Measurements from ENCODE around the gene GDI1.
A peak's percentile ranks its signal among the peaks of the same experiment; 100 is the strongest.
"Not testable (repeated sequence)": the region's sequence is repeated elsewhere in the genome, so short reads cannot be mapped to it uniquely, and the experiment has no call there.

GDI1 gene
- total RNA-seq, result 54.8 to 106 (median 79.1) reads per million in 17 experiments

DNA sequence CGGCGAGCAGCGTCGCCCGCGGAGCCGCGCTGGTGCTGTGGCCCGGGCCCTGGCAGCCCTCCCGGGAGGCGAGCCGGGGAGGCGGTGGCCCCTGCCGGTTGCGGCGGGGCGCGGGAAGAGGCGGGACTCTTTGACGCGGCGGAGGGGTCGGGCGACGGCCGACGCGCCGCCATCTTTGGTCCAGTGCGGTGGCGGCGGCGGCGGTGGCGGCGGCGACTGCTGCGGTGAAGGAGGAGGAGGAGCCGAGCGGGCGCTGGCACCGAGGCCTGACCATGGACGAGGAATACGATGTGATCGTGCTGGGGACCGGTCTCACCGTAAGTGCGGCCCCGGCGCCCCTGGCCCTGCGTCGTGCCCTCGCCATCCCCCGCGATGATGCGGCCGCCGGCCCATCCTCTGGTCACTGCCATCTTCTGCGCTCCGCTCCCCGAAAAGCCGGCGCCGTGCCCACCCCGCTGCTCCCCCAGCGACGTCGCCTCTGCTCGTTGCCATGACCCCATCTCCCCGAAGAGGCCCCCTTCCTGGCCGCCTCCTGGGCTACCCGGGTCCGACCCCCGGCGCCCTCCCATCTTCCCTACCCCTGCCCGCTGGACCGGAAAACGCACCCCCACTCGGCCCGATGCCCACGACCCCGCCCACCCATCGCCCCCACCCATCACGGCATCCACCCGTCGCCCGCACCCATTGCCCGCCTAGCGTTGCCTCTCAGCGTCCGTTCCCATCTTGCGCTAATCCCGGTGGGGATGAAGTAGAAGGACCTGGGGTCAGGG is at the start of gene GDI1:
Gene GDI1 (plus strand): TSS at position 172 of the 770 bp plus-strand sequence. CDS start 101 bp downstream, at position 273.
- peak; percentile 48 to 81 (median 62) for DNase-seq

DNA sequence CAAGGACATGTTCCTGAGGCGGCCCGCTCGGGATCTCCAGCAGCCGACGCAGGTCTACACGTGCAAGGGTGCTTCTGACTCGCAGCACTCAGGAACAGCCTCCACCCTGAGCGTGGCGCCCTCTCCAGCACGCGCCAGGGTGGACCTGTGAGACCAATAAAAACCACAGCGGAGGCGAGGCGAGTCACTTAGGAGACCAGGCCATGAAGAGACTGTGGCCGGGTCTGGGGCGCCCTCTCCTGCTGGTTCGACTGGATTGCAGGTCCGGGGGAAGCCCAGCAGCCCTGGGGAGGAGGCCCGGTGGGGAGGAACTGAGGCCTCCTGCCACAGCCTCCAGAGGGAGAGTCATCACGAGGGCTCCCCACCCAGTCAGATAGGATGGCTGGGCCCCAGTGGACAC is 48.9 kb upstream of the GDI1 start:
- not testable (repeated sequence) for DNase-seq

DNA sequence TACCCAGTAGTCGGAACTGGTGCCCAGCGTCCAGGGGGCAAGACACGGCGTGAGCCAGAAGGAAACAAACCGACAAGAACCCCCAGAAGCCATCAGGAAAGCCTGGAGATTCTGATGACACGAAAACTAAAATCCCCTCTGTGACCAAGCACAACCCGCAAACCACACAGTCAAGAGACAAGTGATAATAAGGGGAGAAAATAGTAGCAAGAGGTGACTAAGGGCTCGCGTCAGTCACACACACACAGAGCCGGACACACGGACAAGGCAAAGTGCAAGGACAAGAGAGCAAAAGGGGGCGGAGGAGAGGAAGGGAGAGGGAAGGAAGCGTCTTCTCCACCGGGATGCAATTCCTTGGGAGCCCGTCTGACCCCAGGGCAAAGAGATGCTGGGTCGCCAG is 48.3 kb upstream of the GDI1 start:
- DNase-seq, result not testable (repeated sequence)

DNA sequence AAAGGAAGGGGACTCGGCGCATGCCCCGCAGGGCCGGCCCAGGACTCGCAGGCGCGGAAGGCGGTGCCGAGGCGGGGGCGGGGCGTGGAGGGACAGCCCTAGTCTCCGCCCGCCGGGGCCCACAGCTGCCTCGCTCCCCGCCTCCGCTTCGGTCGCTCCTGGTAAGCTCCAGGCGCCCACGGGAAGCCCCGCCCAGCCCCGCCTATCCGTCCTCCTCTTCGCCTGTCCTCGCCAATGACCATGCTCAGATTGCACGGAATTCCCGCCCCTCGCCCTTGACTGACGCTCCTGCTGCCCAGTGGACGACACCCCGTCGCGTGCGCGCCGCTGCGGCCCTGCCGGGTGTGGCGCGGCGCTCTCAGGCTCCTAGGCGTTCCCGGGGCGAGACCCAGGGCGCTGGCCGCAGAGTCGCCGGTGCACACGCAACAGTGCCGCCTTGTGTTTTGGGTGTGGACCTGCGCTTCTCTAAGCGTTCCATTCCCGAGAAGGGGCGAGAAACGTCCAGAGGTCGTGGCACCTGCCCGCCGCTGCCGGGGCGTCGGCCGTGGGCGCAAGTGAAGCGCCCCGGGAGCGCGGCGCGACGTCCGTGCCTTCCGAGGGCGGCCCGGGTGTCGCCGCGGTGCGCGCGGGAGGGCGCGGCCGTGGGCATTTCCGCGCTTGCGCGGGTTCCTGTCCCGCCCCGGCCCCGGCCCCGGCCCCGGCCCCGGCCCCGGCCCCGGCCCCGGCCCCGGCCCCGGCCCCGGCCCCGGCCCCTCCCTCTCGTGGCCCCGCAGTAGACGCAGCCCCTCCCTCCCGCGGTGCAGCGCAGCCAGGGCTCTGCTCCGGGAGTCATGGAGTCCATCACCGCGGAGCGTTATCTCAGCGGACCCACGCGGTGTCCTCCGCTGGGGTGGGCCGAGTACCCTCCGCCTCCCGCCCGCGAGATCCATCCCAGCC is 46.9 kb upstream of the GDI1 start:
- DNase-seq, result not testable (repeated sequence)

DNA sequence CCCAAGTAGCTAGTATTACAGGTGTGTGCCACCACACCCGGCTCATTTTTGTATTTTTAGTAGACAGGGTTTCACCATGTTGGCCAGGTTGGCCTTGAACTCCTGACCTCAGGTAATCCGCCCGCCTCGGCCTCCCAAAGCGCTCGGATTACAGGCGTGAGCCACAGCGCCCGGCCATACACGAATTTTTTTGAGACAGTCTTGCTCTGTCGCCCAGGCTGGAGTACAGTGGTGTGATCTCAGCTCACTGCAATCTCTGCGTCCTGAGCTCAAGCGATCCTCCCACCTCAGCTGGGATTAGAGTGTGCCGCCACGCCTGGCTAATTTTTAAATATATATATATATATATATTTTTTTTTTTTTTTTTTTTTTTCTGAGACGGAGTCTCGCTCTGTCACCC is 40.6 kb upstream of the GDI1 start:
- DNase-seq, result not testable (repeated sequence)

DNA sequence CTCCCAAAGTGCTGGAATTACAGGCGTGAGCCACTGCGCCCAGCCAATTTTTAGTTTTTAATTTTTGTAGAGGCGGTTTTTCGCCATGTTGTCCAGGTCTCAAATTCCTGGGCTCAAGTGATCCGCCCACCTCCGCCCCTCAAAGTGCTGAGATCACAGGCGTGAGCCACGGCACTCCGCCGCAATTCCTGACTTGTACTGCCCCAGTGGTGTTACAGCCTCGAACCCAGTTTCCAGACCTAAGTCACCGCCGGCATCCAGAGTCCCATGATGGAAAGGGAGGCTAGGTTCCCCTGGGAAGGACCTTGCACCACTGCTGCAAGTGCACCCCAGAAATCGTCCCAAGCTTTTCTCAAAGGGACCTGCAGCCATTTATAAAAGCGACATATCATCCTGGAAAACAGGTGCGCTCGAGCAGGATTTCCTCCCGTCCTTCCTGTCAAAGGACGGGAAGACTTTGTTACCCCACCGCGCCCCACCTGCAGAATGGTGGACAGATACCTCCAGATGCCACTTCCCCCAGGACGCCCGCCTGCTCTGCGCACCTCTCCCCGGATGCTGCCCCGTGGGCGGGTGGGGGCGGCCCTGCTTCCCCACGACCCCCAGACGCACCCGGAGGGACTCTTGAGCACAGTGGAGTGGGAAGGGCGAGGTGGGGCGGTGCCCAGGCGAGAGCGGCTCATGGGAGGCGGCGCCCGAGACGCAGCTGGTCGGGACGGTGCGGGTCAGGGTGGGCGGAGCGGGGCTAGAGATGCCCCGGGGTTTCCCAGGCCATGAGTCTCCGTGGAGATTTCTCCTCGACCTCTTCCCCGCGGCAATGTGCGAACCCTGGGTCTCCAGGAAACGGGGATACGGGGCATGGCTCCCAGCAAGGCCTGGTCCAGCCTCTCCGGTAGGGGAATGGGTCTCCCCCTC is 39.7 kb upstream of the GDI1 start:
- DNase-seq, result peak; percentile 69 to 86 (median 80)

DNA sequence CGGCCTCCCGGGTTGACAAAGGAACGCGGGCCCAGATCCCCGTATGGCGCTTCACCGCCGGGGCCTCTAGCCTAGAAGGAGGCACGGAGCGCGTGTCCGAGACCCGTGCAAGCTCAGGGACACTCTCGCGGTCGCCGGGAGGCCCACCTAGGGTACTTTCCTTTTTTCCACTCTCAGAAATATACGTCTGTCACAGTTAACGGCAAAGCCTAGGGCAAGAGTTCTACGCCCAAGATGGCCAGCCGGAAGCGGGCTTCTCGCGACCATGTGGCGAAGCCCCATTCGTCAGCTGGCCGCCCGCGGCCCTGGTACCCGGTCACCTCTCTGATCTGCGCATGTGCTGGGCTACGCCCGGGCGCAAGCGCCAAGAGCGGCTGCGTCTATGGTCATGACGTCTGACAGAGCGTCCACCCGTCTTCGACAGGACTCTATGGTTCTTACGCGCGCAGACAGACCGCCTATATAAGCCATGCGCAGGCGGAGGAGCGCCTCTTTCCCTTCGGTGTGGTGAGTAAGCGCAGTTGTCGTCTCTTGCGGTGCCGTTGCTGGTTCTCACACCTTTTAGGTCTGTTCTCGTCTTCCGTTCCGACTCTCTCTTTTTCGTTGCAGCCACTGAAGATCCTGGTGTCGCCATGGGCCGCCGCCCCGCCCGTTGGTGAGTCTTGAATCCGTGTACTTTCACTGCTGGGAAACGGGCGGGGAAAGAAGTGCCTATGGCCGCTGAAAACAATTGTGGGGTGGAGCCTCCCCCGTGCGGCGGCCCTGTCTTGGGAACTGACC is 38.9 kb upstream of the GDI1 start, which contains the start of gene RPL10:
Gene RPL10 (plus strand): TSS at position 490 of the 780 bp plus-strand sequence. CDS start 143 bp downstream, at position 633.
- DNase-seq, result peak; percentile 94 to 97 (median 96)

DNA sequence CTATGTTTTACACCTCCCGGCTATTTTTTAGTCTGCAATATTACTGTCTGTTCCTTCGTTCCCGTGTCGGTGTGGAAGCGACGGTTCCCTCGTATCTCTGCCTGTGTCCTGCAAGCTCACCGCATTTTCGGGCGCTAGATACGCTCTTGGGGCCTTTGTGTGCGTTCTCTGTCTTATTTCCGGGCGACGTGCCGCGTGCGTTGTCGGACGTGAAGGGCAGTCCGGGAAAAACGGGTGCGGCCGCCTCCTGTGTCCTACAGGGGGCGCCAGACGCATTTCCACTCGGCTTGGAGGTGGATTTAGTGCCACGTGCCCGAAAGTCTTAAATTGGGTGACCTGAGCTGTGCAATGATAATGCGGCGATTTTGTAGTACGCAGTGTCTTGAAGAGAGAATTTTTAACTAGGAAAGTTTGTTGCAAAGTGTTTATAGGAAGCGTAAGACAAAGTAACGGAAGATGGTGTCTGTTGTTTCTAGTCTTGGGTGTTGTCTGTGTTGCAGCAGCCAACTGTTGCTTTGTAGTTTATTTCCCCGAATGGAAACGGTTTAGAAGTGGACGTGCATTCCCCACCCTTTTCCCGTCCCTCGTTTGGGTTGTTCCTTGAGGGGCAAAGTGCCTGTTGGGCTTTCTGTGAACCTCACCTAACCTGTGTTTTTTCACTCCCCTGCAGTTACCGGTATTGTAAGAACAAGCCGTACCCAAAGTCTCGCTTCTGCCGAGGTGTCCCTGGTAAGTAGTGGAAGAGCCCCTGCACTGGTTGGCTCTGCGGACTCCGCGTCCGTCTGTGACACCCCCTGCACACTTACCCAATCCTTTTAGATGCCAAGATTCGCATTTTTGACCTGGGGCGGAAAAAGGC is 38.1 kb upstream of the GDI1 start:
- peak; percentile 85 to 88 (median 86) for DNase-seq

DNA sequence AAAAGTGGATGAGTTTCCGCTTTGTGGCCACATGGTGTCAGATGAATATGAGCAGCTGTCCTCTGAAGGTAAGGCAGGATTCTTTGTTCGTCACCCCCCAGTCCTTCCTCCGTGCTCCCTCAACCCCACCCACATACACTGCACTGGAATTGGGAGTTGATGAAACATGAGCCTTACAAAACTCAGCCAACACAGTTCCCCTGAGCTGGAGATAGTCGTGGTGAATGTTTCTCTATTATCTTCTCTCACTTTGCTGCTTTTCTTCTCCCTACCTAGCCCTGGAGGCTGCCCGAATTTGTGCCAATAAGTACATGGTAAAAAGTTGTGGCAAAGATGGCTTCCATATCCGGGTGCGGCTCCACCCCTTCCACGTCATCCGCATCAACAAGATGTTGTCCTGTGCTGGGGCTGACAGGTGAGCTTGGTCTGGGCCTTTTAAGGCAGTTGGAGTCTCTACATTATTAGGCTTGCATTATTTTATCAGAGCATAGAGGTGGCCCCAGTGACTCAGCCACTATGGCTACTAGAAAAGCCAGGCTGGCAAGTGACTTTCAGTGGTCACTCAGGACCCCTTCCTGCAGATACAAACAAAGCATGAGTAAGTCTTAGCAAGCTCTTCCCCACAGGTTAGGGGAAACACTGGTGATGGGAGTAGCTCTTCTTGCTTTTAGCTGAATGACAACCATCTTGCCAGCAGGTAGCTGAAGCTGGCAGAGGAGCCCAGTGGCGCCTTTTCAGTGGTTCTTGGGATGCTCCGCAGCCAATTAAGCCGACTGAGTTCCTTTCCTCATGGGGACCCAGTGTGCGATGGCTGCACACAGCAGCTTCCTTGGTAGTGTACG is 37.2 kb upstream of the GDI1 start:
- no peak for DNase-seq

DNA sequence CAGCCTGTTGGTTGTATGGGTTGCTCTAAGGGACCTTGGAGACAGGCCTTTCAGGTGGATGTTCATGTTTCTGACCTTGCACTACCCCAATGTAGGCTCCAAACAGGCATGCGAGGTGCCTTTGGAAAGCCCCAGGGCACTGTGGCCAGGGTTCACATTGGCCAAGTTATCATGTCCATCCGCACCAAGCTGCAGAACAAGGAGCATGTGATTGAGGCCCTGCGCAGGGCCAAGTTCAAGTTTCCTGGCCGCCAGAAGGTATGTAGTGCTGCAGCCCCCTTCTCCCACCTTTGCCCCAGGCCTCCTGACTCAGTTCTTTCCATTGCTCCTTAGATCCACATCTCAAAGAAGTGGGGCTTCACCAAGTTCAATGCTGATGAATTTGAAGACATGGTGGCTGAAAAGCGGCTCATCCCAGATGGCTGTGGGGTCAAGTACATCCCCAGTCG is 36.6 kb upstream of the GDI1 start:
- not testable (repeated sequence) for DNase-seq

DNA sequence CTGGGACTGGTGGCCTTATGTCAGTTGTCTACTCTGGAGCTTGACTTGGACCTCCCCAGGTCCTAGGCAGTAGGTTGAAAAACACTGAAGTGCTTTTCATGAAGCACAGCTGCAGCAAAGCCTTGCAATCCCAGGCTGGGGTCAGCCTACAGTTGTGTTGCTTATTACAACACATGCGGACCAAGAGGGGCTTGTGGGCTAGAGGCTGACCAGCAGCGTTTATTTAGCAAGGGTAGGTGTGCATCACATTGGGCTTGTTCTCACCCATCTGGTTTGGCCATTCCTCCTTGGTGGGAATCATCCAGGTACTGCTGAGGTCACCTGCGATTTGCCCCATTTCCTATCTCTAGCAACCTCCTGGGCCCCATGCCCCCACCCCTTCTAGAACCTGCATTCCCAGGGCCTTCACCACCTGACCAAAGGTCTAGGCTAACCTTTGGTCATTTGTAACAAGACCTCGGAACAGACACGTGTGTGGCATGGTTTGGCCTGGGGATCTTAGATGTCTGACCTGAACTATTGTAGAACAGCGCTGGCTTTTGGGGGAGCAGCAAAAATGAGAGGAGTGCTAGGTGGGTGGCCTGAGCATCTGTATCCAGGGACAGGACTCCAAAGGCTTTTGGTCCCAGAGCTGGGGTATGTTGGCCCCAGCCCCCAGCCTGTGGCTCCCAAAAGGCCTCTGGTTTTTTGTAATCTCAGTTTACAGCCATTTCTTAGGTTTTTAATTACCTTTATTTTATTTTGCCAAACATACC is 35.7 kb upstream of the GDI1 start:
- peak in 1 of 4 experiments; percentile 14 for DNase-seq

DNA sequence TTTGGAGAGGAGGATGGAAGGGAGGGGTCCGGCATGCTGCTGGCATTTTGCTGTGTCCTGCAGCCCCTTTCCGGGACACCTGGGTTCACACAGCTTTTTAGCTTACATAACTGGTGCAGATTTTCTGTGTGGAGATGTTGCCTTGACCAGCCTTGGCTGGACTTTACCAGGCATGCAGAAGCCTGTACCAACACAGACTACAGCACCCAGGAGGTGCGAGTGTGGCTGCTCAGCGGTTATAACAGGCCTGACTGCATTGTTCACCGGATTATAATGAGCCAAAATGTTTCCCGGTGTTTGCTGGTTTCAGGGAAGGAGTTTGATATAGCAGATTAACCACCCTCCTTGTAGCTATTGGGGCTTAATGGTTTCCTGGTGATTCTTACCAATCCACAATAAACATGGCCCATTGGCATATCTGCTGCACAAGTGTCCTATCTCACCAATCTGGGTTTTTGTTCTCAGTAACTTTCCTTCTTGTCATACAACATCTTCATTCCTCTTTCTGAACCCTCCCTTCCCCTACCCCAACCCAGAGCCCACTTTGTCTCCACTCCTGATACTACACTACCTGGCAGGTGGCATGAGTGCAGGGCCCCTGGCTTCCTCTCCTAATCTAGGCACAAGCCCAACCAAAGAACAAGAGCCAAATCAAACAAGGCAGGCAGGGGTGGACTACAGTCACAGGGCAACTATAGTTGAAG is 34.9 kb upstream of the GDI1 start:
- no peak for DNase-seq

DNA sequence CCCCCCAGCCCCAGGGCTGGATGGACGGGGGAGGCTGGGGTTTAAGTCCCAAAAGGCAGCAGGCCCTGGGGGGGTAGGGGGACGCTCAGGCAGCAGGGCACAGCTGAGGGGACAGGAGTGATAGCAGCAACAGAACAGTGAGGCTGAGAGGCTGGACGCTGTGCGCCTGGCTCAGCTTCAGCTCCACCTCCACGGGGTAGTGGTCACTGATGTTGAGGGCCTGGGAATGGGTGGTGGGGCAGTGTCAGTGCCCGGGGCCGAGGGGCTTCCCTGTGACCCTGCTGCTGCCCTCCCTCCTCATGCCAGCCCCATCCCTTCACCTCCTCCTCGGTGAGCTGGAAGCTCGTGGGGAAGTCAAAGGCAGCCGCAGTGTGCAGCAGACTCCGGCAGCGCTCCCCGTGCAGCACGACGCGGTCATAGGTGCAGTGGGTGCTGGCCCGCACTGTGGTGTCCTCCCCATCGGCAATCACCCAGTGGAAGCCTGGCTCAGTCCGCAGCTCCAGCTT is 34.3 kb upstream of the GDI1 start:
- no peak for DNase-seq

DNA sequence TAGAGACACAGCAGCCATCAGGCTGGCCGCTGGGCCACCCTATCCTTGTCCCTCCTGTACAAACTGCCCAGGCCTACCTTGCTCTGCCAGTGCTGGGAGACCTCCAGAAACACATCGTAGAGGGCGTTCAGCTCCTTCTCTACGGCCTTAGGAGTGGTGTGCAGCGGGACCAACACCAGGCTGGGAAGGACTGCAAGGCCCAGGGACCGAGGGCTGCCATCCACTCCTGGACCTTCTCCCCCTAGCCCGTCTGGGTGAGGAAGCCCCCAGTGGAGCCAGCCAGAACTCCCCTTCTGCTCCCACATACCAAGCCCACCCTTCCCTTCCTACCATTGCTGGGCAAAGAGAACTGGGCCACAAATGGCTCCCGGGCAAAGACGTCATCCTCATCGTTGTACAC is 33.8 kb upstream of the GDI1 start:
- no peak for DNase-seq

DNA sequence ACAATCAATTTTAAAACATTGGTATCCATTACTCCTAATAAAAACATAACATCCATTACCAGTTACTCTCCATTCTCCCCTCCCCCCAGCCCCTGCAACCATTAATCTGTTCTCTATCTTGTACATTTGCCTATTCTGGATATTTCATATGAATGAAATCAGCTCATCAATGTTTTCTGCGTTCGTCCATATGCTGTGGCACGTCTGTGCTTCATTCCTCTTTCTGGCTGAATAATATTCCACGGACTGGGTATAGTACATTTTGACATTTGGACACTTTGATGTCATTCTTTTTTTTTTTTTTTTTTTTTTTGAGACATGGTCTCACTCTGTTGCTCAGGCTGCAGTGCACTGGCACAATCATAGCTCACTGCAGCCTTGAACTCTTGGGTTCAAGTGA is 33.1 kb upstream of the GDI1 start:
- no peak for DNase-seq

DNA sequence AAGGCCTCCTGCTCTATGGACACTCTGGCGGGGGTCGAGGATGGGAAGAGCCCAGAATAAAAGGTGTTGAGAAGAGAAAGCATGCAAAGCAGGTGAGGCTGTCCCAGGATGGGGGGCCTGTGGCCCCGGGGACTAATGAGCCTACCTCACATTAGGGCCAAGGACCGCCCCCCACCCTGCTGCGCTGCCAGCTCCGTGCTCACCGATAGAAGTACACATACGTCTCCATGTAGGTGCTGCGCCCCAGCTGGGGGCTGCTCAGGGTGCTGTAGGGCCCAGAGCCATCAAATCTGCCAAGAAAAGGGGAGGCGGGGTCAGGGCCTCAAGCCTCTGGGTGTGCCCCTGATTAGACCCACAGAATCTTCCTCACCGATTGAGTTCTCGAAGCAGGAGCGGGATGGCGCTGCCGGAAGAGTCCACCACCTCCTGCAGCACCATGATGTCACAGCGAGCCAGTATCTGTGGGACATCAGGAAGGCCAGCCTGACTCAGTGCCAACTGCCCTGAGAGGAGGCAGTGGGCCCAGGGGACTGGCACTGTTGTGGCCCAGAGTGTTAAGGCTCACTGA is 32.2 kb upstream of the GDI1 start:
- no peak for DNase-seq

DNA sequence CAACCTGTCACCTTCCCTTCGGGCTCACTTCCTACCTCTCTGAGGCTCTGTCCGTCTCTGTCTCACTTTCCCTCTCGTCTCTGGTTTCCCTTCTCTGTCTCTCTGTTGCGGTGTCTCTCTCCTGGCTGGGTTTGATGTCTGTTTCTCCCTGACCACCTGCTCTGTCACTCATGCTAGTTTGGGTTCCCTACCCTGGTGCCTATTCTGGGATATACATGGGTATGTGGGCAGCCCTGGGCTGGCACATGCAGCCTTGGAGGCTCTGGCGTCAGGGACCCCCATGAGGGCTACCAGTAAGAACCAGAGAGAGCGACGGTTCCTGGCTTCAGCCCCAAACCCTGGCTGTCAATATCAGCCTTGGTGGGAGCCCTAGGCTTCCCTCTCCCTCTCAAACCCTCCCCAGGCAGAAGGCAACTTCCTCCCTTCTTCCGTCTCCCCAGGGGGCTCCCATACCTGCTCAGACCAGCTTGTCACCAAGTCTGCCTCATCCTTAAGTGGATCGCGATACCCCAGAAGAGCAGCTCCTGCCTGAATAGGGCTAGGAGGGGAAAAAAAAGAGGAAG is 28.2 kb upstream of the GDI1 start:
- no peak for DNase-seq

All from suppressor macrophage (primary cell).